Hematopoietic multipotent progenitor cell treated with erythropoietin and hydrocortisone succinate and interleukin-3 and kit ligand, for 8 days (in vitro differentiated cells): ENCODE measurements around the gene KRTAP13-1.

Experiments
- DNase-seq: peaks from one replicate; pipeline ENCODE4 v3.0.0-alpha.2; 2015

Gene KRTAP13-1

DNA sequence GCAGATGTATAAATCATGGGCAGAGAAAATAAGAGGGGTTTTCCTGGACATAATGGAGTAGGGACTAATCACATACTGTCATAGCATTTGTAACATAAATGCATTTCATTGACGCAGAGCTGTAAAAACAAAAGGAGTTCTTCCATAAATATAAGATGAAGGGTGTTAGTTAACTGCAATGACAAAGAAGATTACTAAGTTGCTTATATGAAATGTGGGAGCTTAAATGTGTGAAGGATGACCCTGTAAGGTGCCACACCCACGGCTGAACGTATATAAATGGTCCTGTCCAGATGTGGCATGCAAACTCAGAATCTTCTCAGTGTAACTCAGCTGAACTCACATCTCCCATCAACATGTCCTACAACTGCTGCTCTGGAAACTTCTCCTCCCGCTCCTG, at the start of gene KRTAP13-1:
Gene KRTAP13-1, plus strand, starts transcription at position 301 of the 400 bp plus-strand sequence. Its CDS starts 56 bp downstream, at position 357.
- DNase-seq: no peak

DNA sequence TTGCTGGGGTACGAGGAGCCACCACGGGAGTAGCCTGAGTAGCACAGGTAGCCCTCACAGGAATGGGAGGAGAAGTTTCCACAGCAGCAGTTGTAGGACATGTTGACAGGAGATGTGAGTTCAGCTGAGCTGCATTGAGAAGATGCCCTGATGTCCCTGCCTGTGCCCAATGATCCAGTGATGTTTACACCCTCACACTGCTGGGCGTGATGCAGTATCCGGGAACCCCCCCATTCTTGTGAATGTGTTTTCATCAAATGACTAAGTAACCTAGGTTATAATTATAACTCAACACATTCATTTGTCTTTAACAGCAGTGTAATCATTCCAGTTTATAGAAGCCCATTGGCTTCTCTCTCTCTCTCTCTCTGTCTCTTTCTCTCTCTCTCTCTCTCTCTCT, 47.3 kb upstream of the KRTAP13-1 start, which contains the start of gene KRTAP23-1:
Gene KRTAP23-1, minus strand, starts transcription at position 101 of the 400 bp plus-strand sequence. Its CDS starts 0 bp downstream, at position 101.
- DNase-seq: no peak

DNA sequence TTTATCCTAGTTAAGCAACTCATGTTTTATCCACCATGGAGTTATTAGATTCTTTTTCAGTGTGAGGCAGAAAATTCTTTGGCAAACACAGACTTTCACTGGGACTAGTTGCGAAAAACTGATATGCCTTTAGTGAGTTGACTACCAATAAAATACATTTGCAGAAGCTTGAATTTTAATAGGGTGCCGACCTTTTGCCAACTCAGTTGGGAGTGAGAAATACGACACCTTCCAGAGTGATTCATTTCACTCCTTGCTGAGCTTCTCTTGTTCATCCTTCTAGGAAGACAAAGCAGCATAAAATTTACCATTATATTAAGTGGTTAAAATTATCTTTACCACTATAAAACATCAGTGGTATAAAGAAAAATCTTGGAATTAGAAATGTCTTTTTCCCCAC, 46.3 kb upstream of the KRTAP13-1 start:
- no peak for DNase-seq

- DNase-seq: no peak
Observed at GRCh38 chr21:30351534-30351933, 44.3 kb upstream of the KRTAP13-1 start.

DNA sequence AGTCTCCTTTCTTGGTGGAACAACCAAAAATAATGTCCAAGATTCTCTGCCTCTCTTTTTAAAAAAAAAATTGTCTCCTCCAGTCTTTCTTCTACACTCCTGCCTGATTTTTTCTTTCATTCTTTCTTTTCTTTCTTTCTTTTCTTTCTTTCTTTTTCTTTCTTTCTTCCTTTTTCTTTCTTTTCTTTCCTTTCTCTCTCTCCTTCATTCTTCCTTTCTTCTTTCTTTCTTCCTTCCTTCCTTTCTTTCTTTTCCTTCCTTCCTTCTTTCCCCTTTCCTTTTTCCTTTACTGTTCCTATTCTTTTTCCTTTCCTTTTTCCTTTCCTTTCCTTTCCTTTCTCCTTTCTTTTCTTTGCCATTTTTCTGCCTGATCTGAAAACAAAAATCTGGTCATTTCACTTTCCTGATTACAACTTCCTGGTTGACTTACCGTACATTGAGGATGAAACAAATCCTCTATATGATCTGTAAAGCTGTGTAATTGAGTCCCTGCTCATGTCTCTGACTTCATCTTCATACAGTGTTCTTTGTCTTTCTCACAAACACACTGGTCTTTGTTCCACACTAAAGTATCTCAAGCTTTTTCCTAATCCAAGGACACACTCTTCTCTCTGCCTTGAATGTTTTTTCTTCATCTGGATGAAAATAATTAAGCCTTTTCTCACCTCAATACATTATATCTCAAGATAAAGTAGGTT, 41.4 kb upstream of the KRTAP13-1 start:
- DNase-seq: no peak

- DNase-seq: no peak
Observed at GRCh38 chr21:30355906-30356305, 39.9 kb upstream of the KRTAP13-1 start.

DNA sequence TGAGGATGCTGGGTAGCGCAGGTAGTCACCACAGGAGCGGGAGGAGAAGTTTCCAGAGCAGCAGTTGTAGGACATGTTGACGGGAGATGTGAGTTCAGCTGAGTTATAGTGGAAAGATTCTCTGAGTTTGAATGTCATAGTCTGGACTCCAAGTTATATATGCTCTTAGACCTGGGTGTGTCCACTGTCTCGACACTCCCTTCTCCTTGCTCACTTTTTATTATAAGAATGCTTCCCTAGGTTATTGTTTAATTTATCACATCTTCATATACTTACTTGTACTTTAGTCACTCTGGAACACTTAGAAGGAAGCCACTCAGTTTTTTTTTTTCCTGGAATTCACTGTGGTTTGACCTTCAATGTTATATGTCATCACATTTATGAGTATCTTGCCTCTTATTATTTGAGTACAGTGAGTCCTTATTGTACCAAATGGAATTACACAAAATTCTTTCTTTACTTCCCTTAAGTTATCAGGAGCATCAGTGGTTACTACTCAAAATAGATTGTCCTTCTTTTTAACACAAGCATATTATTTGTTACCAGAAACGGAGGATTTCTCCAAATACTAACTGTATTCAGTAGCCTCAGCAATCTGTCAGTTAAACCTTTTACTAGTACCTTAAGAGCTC, 23.6 kb upstream of the KRTAP13-1 start, which contains the start of gene KRTAP13-2:
Gene KRTAP13-2, minus strand, starts transcription at position 133 of the 632 bp plus-strand sequence. Its CDS starts 58 bp downstream, at position 75.
- no peak for DNase-seq

- DNase-seq: no peak
Observed at GRCh38 chr21:30382201-30382600, 13.6 kb upstream of the KRTAP13-1 start.

DNA sequence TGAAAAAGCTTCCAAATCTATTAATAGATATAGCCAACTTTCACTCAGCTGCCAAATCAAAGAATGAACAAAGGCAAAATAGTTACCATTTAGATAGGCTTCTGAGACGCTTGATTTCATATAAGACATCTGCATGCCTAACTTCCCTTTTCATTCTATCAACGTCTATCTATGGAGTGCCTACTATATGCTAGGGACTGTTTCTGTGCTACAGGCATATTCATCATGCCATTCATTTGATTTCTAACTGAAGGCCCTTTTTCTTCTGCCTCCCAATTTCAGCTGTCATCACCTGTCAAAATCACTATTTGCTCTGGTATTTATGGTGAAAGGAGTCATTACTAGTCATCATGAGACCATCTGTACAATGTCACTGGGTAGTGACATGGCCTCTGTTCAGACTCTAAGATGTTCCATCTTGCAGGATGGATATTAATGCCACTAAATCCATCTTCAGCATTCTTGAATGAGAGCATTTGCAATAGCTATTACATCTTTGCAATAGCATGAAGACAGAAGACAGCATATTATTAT, 4.3 kb upstream of the KRTAP13-1 start:
- no peak for DNase-seq

DNA sequence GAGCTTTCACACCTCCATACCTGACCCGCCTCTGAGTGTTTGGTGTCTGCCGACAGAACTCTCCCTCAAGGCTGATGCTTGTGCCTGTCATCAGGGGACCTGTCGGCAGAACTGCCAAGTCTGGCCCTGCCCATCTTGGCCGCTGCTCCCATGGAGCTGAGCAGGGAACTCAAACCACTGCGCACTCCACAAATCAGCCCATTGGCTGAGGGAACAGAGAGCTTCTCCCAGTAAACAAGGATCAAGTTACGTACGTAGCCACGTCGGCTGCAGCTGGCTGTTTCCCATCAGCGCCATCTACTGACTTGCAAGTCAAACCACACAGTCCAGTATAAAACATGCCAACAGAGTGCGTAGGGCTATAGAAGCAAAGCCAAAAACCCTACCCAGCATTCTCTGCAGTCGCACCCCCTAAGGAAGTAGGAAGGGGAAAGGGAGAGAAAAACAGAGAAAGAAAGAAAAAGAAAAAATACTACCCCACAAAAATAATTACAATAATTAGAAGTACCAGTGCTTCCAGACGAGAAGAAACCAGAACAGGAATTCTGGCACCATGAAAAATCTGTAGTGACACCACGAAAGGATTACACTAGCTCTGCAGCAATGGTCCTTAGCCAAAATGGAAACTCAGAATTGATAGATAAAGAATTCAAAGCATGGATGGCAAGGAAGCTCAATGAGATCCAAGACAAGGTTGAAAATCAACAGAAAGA, 13.1 kb downstream of the KRTAP13-1 start:
- DNase-seq: peak; percentile 25

DNA sequence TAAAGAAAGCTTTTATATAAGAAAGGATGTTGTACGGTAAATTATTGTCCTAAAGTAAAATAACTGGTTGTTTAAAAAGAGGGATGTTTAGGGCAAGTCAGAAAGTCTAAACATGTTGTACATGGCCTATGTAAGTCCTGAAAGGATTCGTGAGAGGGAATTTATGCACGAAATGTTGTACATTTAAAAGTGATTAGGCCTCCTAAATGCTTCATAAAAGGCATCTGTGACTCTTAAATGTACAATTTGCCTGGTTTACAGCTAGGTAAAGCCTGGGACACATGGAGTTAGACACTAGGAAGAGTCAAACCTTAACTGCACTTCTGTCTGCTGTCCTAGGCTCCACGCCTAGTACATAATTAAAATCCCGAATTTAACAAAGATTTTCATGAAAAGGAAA, 20.2 kb downstream of the KRTAP13-1 start:
- DNase-seq: no peak

- DNase-seq: no peak
Observed at GRCh38 chr21:30425826-30426225, 30.0 kb downstream of the KRTAP13-1 start, which contains the start of gene KRTAP13-3. Gene KRTAP13-3, minus strand, starts transcription at chr21:30425926. Its CDS starts 14 bp downstream, at chr21:30425912.

DNA sequence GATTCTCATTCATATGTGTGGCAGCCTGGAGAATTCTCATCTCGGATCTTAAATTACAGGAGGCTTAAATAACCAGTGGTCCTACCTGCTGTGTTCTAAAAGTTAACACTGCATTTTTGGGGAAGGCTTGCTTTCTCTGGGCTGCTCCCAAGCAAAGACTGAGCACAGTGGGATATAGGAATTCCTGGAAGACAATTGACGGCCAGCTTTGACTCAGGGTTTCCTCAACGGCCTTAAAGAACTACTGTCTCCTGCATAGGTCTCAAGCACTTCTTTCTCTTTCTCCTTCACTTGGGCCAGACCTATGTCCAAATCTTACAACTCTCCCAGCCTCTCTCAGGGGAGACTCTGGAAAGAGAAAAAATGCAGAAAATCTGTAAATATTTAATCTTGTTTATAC, 30.9 kb downstream of the KRTAP13-1 start:
- DNase-seq: no peak

DNA sequence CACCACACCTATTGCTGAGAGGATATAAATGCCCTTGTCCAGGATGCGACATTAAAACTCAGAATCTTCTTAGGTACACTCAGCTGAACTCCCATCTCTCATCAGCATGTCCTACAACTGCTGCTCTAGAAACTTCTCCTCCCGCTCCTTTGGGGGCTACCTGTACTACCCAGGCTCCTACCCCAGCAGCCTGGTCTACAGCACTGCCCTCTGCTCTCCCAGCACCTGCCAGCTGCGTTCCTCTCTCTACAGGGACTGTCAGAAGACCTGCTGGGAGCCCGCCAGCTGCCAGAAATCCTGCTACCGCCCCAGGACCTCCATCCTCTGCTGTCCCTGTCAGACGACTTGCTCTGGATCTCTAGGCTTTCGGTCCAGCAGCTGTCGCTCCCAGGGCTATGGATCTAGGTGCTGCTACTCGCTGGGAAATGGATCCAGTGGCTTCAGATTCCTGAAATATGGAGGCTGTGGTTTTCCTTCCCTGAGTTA, 34.4 kb downstream of the KRTAP13-1 start, which contains the start of gene KRTAP13-4:
Gene KRTAP13-4, plus strand, starts transcription at position 51 of the 486 bp plus-strand sequence. Its CDS starts 56 bp downstream, at position 107.
- no peak for DNase-seq

DNA sequence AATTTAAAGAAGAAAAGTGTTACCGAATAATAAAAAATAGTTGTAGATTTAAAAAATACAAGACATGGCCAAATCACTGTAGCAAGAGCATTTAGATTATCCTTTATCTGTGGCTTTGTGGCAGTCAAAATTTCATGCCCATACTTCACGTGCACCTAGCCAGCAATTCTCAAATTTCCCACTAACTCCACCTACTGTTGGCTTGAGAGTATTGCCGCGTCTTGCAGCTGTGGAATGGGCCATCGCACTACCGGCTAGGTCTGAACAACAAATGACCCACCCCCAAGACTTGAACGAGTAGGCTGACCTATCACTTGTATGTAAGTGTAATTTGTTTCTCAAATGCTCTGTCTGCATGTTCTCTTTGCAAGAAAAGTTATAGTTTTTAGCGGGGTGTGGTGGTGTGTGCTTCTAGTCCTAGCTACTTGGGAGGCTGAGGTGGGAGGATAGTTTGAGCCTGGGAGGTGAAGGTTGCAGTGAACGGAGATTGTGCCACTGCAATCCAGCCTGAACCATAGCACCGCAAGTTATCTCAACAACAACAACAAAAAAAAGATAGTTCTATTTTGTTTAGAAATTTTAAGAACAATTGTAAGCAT, 38.3 kb downstream of the KRTAP13-1 start:
- peak; percentile 26 for DNase-seq

GRCh38 chr21:30437010-30437565, 41.3 kb downstream of the KRTAP13-1 start:
- no peak for DNase-seq

GRCh38 chr21:30439975-30440374, 44.1 kb downstream of the KRTAP13-1 start, which contains the start of gene KRTAP15-1:
Gene KRTAP15-1, plus strand, starts transcription at chr21:30440275. Its CDS starts 53 bp downstream, at chr21:30440328.
- no peak for DNase-seq

- no peak for DNase-seq
Observed at GRCh38 chr21:30443226-30443625, 47.4 kb downstream of the KRTAP13-1 start.

DNA sequence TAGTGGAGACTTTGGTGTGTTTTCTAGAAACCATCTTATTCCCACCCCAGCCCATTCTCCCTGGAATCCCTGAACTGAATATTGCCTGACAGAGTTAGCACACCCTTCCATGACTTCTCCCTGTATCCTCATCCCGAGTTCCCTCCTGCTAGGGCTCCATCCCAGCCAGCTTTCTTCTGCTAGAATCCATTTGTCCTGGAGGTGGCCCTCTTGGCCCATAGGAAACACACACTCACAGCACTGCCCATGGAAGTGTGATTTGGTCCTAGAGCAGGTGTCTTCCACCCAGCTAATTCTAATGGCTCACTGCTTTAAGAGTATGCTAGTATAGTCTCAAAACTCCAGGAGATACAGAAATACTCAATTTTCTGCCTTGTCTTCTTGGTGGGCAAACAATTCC, 48.4 kb downstream of the KRTAP13-1 start:
- no peak for DNase-seq
